ENCODE data around the gene TMEM147. TPM values are rescaled to one million over a fixed set of nuclear protein-coding genes. Genes with fewer than 3 reads are reported as not detected.
A peak's percentile ranks its signal among the peaks of the same experiment; 100 is the strongest.

The TMEM147 gene
- total RNA-seq, 1 experiment from 2014 or later = 126 TPM

DNA sequence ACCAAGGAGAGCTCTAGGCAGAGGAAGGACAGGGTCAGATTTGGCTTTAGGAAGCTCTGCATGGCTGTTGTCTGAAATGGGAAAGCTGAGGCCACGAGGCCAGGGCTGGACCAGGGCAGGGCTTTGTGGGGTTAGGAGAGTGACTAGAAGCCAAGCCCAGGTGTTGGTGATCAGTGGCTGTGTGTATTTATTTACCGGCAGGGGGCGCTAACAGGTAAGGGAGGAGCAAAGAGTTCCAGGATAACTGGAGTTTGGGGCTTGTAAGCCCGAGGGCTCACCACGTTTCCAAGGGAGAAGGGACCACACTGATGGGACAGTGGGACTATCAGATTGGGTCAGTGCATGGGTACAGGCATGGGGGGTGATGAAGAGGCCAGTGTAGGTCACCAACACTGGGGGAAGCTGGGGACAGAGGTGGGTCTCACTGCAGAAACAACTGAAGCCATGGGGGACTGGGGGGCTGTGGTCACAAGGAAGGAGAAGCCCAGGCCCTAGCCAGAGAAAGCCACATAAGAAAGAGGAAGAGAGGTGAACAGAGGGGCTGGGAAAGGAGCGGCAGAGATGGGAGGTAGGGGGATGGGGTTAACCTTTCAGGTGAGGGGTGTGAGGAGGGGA lies 3.9 kb downstream of the TMEM147 start:
- Mint-ChIP-seq H3K9me3 (ENCODE audit: unreplicated experiment) (no peaks in the 10 kb centered on the region), H3K27me3 (ENCODE audit: insufficient read depth, unreplicated experiment) (peaks cover 3% of the 10 kb centered on the region), H3K36me3 (ENCODE audit: insufficient read depth, unreplicated experiment) (peaks cover 19% of the 10 kb centered on the region), H3K4me1 (ENCODE audit: low read depth, unreplicated experiment) (peaks cover 22% of the 10 kb centered on the region), H3K4me3 (ENCODE audit: unreplicated experiment) (no peak overlapping the region), H3K27ac (ENCODE audit: unreplicated experiment) (no peak overlapping the region)
- peak; percentile 66 to 68 for DNase-seq
- CTCF ChIA-PET = interaction anchor here (0.9 to 1.5 kb wide), 2 partner anchors 39 to 199 kb away, joined by 3 to 4 read pairs; partner anchors contain the start of gene LIN37
- intact Hi-C loops (cut with micrococcal nuclease; ENCODE audit: unreplicated experiment) = loop anchor here (1.0 to 5.0 kb wide), 3 partner anchors 78 to 168 kb away; partner anchors contain the start of genes ETV2 and RBM42
- peaks cover 3% of the 10 kb centered on the region; the same call in 1 of the 2 replicates for H3K36me3 ChIP-seq (ENCODE audit: control insufficient read depth, insufficient read depth, low read length)
- no peaks in the 10 kb centered on the region for H3K27me3 ChIP-seq (replicated peaks; ENCODE audit: control insufficient read depth, insufficient read depth, low read length)
- no peak overlapping the region for H3K4me3 ChIP-seq (ENCODE audit: low read depth, low read length)
- POLR2A ChIA-PET = interaction anchor here (0.5 kb wide), 1 partner anchor 59 kb away, joined by 3 read pairs; no protein-coding TSS in a partner anchor
- no TSS peak for BruUV-seq (replicated peaks)
- peak; percentile 49 to 66 for TF ChIP-seq CTCF (IDR thresholded peaks at IDR 0.05; ENCODE audit: insufficient read depth in 1 of 2, low read depth in 1 of 2, low read length in 1 of 2, severe bottlenecking in 1 of 2, unreplicated experiment in 1 of 2)
- H3K4me1 ChIP-seq = peaks cover 11% of the 10 kb centered on the region
- no peaks in the 10 kb centered on the region for H3K9me3 ChIP-seq

GRCh38 chr19:35549879-35550523 lies 4.6 kb downstream of the TMEM147 start:
- ChIA-PET CTCF (no interaction called here), POLR2A (no interaction called here)
- BruUV-seq (replicated peaks) = no TSS peak
- Mint-ChIP-seq H3K36me3 (ENCODE audit: insufficient read depth, unreplicated experiment) (peaks cover 19% of the 10 kb centered on the region), H3K27ac (ENCODE audit: unreplicated experiment) (no peak overlapping the region), H3K4me1 (ENCODE audit: low read depth, unreplicated experiment) (peaks cover 18% of the 10 kb centered on the region), H3K27me3 (ENCODE audit: insufficient read depth, unreplicated experiment) (peaks cover 3% of the 10 kb centered on the region), H3K9me3 (ENCODE audit: unreplicated experiment) (no peaks in the 10 kb centered on the region), H3K4me3 (ENCODE audit: unreplicated experiment) (no peak overlapping the region)
- no peaks in the 10 kb centered on the region for H3K27me3 ChIP-seq (replicated peaks; ENCODE audit: control insufficient read depth, insufficient read depth, low read length)
- DNase-seq = no peak
- intact Hi-C loops (cut with micrococcal nuclease; ENCODE audit: unreplicated experiment) = loop anchor here (1.0 to 5.0 kb wide), 3 partner anchors 77 to 167 kb away; partner anchors contain the start of genes ETV2 and RBM42
- no peak for TF ChIP-seq CTCF (IDR thresholded peaks at IDR 0.05; ENCODE audit: insufficient read depth in 1 of 2, low read depth in 1 of 2, low read length in 1 of 2, severe bottlenecking in 1 of 2, unreplicated experiment in 1 of 2)
- no peaks in the 10 kb centered on the region for H3K9me3 ChIP-seq
- H3K4me3 ChIP-seq (ENCODE audit: low read depth, low read length) = no peak overlapping the region
- H3K36me3 ChIP-seq (ENCODE audit: control insufficient read depth, insufficient read depth, low read length) = peaks cover 3% of the 10 kb centered on the region; the same call in 1 of the 2 replicates
- H3K4me1 ChIP-seq = peaks cover 8% of the 10 kb centered on the region; the same call in 1 of the 2 replicates

DNA sequence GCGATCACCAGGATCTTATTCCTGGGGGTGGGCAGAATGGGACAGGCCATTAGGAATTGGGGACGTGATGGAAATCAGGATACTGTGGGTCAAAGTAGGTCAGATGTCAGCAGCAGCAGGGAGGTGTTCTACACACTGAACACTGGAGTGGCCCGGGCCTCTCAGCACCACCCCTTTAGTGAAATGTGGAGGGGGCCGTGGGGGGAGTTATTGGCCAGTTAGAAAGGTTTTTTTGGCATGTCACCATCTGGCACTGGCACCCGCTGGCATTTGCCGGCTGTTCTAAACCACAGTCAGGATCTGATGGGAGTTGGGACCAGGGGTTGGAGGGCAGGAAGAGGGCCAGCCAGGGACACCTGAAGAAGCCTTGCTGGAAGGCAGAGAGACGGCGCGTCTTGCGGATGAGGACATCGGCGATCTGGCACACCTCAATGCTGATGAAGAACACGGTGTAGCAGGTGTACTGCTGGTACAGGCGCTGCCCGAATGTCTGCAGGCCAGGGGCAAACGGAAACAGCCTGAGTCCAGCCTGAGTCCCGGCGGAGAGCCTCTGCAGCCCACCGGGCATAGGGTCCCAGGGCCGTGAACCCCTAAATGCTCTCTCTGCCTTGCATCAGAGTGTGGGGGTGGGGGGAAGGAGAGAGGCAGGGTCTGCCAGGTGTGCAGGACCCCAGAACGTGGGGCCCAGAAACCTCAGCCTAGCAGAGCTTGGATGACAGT lies 5.8 kb downstream of the TMEM147 start:
- intact Hi-C loops (cut with micrococcal nuclease; ENCODE audit: unreplicated experiment) = no loop called here
- Mint-ChIP-seq H3K27ac (ENCODE audit: unreplicated experiment) (no peak overlapping the region), H3K4me3 (ENCODE audit: unreplicated experiment) (no peak overlapping the region), H3K36me3 (ENCODE audit: insufficient read depth, unreplicated experiment) (peaks cover 11% of the 10 kb centered on the region), H3K9me3 (ENCODE audit: unreplicated experiment) (no peaks in the 10 kb centered on the region), H3K27me3 (ENCODE audit: insufficient read depth, unreplicated experiment) (peaks cover 3% of the 10 kb centered on the region), H3K4me1 (ENCODE audit: low read depth, unreplicated experiment) (peaks cover 15% of the 10 kb centered on the region)
- Histone ChIP-seq H3K9me3 (no peaks in the 10 kb centered on the region), H3K4me1 (peaks cover 6% of the 10 kb centered on the region; the same call in 1 of the 2 replicates), H3K36me3 (ENCODE audit: control insufficient read depth, insufficient read depth, low read length) (peaks cover 3% of the 10 kb centered on the region; the same call in 1 of the 2 replicates), H3K27me3 (replicated peaks; ENCODE audit: control insufficient read depth, insufficient read depth, low read length) (no peaks in the 10 kb centered on the region), H3K4me3 (ENCODE audit: low read depth, low read length) (no peak overlapping the region)
- ChIA-PET POLR2A (no interaction called here), CTCF (no interaction called here)
- TF ChIP-seq CTCF (IDR thresholded peaks at IDR 0.05; ENCODE audit: insufficient read depth in 1 of 2, low read depth in 1 of 2, low read length in 1 of 2, severe bottlenecking in 1 of 2, unreplicated experiment in 1 of 2) = no peak
- BruUV-seq (replicated peaks) = no TSS peak
- DNase-seq = no peak

Data from Caco-2 (cell line).